Sigmoid colon (tissue), 7 donors: ENCODE measurements around the gene XPR1. TPM values are rescaled to one million over a fixed set of nuclear protein-coding genes. Genes with fewer than 3 reads are reported as not detected.

Experiments
- DNase-seq: peaks from one replicate; pipeline ENCODE4 v3.0.0-alpha.2; 2019
- H3K27ac ChIP-seq, 4 donors: fragments of 200-600 bp; sonication (generic); one replicate each; pipeline ENCODE4 v1.5.1; 2016 to 2019; ENCODE audit warnings: mild to moderate bottlenecking in 1 of 4
- H3K27me3 ChIP-seq, 3 donors: fragments of 200-600 bp; sonication (generic); one replicate each; pipeline ENCODE4 v1.5.1; 2019; ENCODE audit warnings: mild to moderate bottlenecking in 1 of 3
- H3K36me3 ChIP-seq, 4 donors: fragments of 200-600 bp; sonication (generic); one replicate each; pipeline ENCODE4 v1.5.1; 2016 to 2019
- H3K4me1 ChIP-seq, 4 donors: fragments of 200-600 bp; sonication (generic); one replicate each; pipeline ENCODE4 v1.5.1; 2017 to 2019
- H3K4me3 ChIP-seq, 4 donors: fragments of 200-600 bp; sonication (generic); one replicate each; pipeline ENCODE4 v1.5.1; 2017 to 2019; ENCODE audit warnings: mild to moderate bottlenecking in 2 of 4, moderate library complexity in 1 of 4
- H3K9me3 ChIP-seq, 4 donors: fragments of 200-600 bp in 3 of 4; sonication (generic) in 3 of 4; one replicate each; pipeline versions ENCODE4 v1.5.1 to v1.6.1; 2013 to 2019
- CTCF ChIP-seq, 4 experiments: fragments of 450-650 bp in 3 of 4; fragments of 200-600 bp in 1 of 4; IDR thresholded peaks; one replicate each; pipeline ENCODE4 v1.5.1; 2016 to 2019; ENCODE audit warnings: antibody characterized with exemption in 4 of 4, mild to moderate bottlenecking in 3 of 4, moderate library complexity in 2 of 4
- EP300 ChIP-seq, 4 donors: sonication (generic); formaldehyde crosslinking; IDR thresholded peaks; one replicate each; pipeline ENCODE4 v1.6.1; 2017; ENCODE audit warnings: antibody characterized with exemption in 4 of 4
- POLR2A ChIP-seq, 2 donors: fragments of 450-650 bp; IDR thresholded peaks; one replicate each; pipeline ENCODE4 v1.6.1; 2016; ENCODE audit warnings: antibody characterized with exemption in 2 of 2, mild to moderate bottlenecking in 2 of 2, moderate library complexity in 2 of 2
- POLR2AphosphoS5 ChIP-seq, 4 donors: sonication (generic); formaldehyde crosslinking; IDR thresholded peaks; one replicate each; pipeline ENCODE4 v1.6.1; 2017; ENCODE audit warnings: antibody characterized with exemption in 4 of 4
- whole genome bisulfite sequencing, 2 donors: extraction: QIAGEN DNeasy Blood & Tissue Kit; methylation state at CpG; one replicate each; pipeline ENCODE4 v1.1.7; 2013; 5-methylcytosine and 5-hydroxymethylcytosine counted together
- intact Hi-C: fragments of 100-400 bp; cut with DNase I; formaldehyde crosslinking; loops from one replicate; pipeline ENCODE4 v1.15.1; 2023
- polyA plus RNA-seq, 3 donors: library from polyadenylated mRNA; stranded (reverse); fragments of 200-250 nt; gene quantifications; one replicate each; pipeline ENCODE4 v1.2.3, GENCODE V29; 2013
- total RNA-seq, 4 donors: library from RNA; depleted of rRNA; stranded (reverse); fragments of >200 nt; gene quantifications; one replicate each; pipeline ENCODE4 v1.1.0, GENCODE V29; 2016
- donor health status: healthy with polysubstance abuse.
- donor health status: Bipolar disorder and iron deficiency.
- donor health status: healthy.

The XPR1 gene
- total and polyA plus RNA-seq, 7 donors: 1.8 to 18.8 (median 11.3) TPM

DNA sequence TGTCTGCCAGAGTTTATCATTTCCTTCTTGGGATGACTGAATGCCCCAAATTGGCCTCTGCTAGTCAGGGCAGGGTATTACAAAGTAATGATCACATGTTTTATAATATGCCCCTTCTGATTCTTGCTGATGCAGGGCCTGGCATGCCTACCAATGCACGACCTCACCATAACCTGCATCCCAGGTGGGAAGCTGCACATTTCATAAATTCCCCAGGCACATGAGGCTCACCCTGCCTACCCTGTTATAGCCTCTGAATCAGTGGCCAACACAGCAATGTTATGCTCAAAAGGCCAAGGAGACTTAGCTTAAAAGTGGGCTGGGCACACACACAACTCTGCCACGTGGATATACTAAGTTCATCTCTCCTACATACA, 28.0 kb upstream of the XPR1 start:
- no peaks in the 10 kb centered on the region for H3K9me3 ChIP-seq
- 85 to 88% methylated on average over 2 of the region's 2 CpGs for WGBS, 2 donors
- no peaks in the 10 kb centered on the region for H3K36me3 ChIP-seq
- no peak overlapping the region for H3K4me3 ChIP-seq
- no peaks in the 10 kb centered on the region for H3K4me1 ChIP-seq
- no peaks in the 10 kb centered on the region for H3K27me3 ChIP-seq
- intact Hi-C loops: no loop called here
- no peak for TF ChIP-seq POLR2AphosphoS5 (IDR thresholded peaks at IDR 0.05)
- TF ChIP-seq CTCF (IDR thresholded peaks at IDR 0.05): no peak
- no peak for TF ChIP-seq EP300 (IDR thresholded peaks at IDR 0.05)
- no peak for TF ChIP-seq POLR2A (IDR thresholded peaks at IDR 0.05)
- no peak overlapping the region for H3K27ac ChIP-seq
- no peak for DNase-seq

GRCh38 chr1:180606155-180606554, 25.7 kb upstream of the XPR1 start:
- Histone ChIP-seq H3K36me3 (no peaks in the 10 kb centered on the region), H3K27ac (no peak overlapping the region), H3K9me3 (no peaks in the 10 kb centered on the region), H3K27me3 (no peaks in the 10 kb centered on the region), H3K4me3 (no peak overlapping the region), H3K4me1 (peaks cover 0 to 9% (median 2%) of the 10 kb centered on the region in 4 donors)
- intact Hi-C loops: no loop called here
- 66 to 75% methylated on average over 2 of the region's 2 CpGs for WGBS, 2 donors
- no peak for TF ChIP-seq POLR2AphosphoS5 (IDR thresholded peaks at IDR 0.05)
- no peak for TF ChIP-seq CTCF (IDR thresholded peaks at IDR 0.05)
- no peak for TF ChIP-seq EP300 (IDR thresholded peaks at IDR 0.05)
- TF ChIP-seq POLR2A (IDR thresholded peaks at IDR 0.05): no peak
- no peak for DNase-seq

DNA sequence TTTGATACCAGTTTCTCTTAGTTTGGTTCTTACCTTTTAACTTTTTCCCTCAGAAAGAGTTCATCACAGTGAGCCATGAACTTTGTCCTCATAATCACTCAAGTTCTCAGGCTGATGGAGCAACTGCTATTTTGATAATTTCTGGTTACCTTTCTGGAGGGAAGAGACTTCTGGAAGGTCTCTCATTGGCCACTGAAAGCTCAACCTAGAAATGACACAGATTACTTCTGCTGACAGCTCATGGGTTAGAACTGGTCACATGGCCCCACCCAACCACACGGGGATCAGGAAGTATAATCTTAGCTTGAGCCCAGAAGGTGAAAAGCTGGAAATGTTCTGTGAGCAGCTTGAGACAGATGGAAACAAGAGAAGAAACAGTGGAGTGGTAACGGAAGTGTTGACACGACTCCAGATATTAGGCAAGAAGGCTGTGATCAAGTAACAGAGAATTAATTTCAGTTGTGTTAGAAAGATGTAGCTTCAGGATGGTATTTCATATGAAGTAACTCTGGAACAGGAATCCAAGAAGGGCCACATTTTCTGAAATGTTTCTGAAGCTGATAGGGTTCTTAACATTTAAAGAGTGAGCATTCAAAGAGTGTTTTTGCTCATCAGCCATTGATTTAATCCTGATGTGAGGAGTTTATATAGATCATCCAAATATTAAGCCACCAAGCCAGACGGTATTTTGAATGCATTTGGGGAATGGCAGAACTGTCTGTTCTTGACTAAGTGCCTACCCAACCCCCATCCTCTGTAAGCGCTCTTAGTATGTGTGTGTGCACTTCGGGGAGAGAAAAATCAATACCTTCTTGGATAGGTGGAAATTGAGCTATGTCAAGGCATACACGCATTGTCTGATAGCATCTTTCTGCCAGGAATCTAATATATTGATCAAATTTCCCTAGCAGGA, 21.9 kb upstream of the XPR1 start:
- no peak for DNase-seq
- Histone ChIP-seq H3K4me3 (no peak overlapping the region), H3K4me1 (peaks cover 0 to 20% (median 9%) of the 10 kb centered on the region in 4 donors), H3K9me3 (no peaks in the 10 kb centered on the region), H3K27ac (peak overlapping the region in 1 of 4 donors; percentile 56), H3K36me3 (no peaks in the 10 kb centered on the region), H3K27me3 (no peaks in the 10 kb centered on the region)
- 80 to 82% methylated on average over 7 of the region's 7 CpGs for WGBS, 2 donors
- intact Hi-C loops: no loop called here
- TF ChIP-seq EP300 (IDR thresholded peaks at IDR 0.05): no peak
- no peak for TF ChIP-seq POLR2A (IDR thresholded peaks at IDR 0.05)
- no peak for TF ChIP-seq CTCF (IDR thresholded peaks at IDR 0.05)
- TF ChIP-seq POLR2AphosphoS5 (IDR thresholded peaks at IDR 0.05): no peak

DNA sequence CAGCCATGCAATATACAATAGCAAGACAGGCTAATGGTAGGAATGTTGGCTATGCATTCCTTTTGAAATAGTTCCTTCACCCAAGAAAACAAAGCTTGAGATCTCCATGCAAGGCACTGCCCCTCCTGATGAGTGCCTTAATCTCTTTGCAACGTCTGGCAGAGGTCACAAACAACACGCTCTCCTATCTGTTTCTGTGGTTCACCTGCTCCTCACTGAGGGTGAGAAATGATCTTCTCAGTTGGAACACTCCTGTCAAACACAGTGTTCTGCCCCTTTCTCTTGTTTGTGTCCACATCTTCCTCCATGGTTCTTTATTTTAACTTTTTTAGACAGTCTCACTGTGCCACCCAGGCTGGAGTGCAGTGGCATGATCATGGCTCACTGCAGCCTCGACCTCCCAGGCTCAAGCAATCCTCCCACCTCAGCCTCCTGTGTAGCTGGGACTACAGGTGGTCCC, 21.2 kb upstream of the XPR1 start:
- Histone ChIP-seq H3K4me1 (peaks cover 0 to 20% (median 9%) of the 10 kb centered on the region in 4 donors), H3K4me3 (no peak overlapping the region), H3K36me3 (no peaks in the 10 kb centered on the region), H3K9me3 (no peaks in the 10 kb centered on the region), H3K27ac (peak overlapping the region in 2 of 4 donors; percentile 36 to 51), H3K27me3 (no peaks in the 10 kb centered on the region)
- intact Hi-C loops: no loop called here
- WGBS, 2 donors: 86 to 89% methylated on average over 3 of the region's 3 CpGs
- DNase-seq: no peak
- TF ChIP-seq POLR2A (IDR thresholded peaks at IDR 0.05) (no peak), CTCF (IDR thresholded peaks at IDR 0.05) (no peak), POLR2AphosphoS5 (IDR thresholded peaks at IDR 0.05) (no peak), EP300 (IDR thresholded peaks at IDR 0.05) (no peak)
